KMS-11 (cell line): ENCODE measurements around the gene PCP2.

Source experiments
- H2AFZ ChIP-seq: fragments of 200-600 bp; sonication (generic); 2 replicates; pipeline ENCODE4 v1.6.1; 2016; ENCODE audit warnings: antibody characterized with exemption, mixed run types, low read depth
- H3K27ac ChIP-seq: fragments of 200-600 bp; sonication (generic); 2 replicates; pipeline ENCODE4 v1.6.1; 2016; ENCODE audit warnings: mild to moderate bottlenecking, mixed run types
- H3K27me3 ChIP-seq: fragments of 200-600 bp; sonication (generic); 2 replicates; pipeline ENCODE4 v1.6.1; 2017; ENCODE audit warnings: mild to moderate bottlenecking, low read depth, mixed run types, moderate library complexity; ENCODE audit not compliant: insufficient read depth
- H3K36me3 ChIP-seq: fragments of 200-600 bp; sonication (generic); 2 replicates; pipeline ENCODE4 v1.6.1; 2017; ENCODE audit warnings: mild to moderate bottlenecking, mixed run types; ENCODE audit not compliant: insufficient read depth
- H3K4me1 ChIP-seq: fragments of 200-600 bp; sonication (generic); 2 replicates; pipeline ENCODE4 v1.6.1; 2016; ENCODE audit warnings: mild to moderate bottlenecking, low read depth, mixed run types; ENCODE audit not compliant: poor library complexity, severe bottlenecking
- H3K4me2 ChIP-seq: fragments of 200-600 bp; sonication (generic); 2 replicates; pipeline ENCODE4 v1.7.0; 2016; ENCODE audit warnings: mild to moderate bottlenecking, mixed run types
- H3K4me3 ChIP-seq: fragments of 200-600 bp; sonication (generic); IDR thresholded peaks from 2 replicates; pipeline ENCODE4 v1.6.1; 2017; ENCODE audit warnings: low read depth, low read length, mixed read lengths; ENCODE audit not compliant: insufficient read depth
- H3K79me2 ChIP-seq: fragments of 200-600 bp; sonication (generic); 2 replicates; pipeline ENCODE4 v1.6.1; 2016; ENCODE audit warnings: low read depth, mixed run types; ENCODE audit not compliant: insufficient read depth
- H3K9ac ChIP-seq: fragments of 200-600 bp; sonication (generic); 2 replicates; pipeline ENCODE4 v1.6.1; 2016; ENCODE audit warnings: mild to moderate bottlenecking, mixed run types
- H4K20me1 ChIP-seq: fragments of 200-600 bp; sonication (generic); 2 replicates; pipeline ENCODE4 v1.6.1; 2016; ENCODE audit warnings: mild to moderate bottlenecking, mixed run types; ENCODE audit not compliant: insufficient read depth
- TF ChIP-seq, protein P1 (sequence below): fragments of 200-600 bp; sonication (generic); conservative IDR thresholded peaks from 2 replicates; pipeline ENCODE4 v1.6.1; 2017; ENCODE audit warnings: low read depth, mild to moderate bottlenecking, antibody characterized with exemption, low read length, moderate library complexity, mixed read lengths

PCP2 gene

DNA sequence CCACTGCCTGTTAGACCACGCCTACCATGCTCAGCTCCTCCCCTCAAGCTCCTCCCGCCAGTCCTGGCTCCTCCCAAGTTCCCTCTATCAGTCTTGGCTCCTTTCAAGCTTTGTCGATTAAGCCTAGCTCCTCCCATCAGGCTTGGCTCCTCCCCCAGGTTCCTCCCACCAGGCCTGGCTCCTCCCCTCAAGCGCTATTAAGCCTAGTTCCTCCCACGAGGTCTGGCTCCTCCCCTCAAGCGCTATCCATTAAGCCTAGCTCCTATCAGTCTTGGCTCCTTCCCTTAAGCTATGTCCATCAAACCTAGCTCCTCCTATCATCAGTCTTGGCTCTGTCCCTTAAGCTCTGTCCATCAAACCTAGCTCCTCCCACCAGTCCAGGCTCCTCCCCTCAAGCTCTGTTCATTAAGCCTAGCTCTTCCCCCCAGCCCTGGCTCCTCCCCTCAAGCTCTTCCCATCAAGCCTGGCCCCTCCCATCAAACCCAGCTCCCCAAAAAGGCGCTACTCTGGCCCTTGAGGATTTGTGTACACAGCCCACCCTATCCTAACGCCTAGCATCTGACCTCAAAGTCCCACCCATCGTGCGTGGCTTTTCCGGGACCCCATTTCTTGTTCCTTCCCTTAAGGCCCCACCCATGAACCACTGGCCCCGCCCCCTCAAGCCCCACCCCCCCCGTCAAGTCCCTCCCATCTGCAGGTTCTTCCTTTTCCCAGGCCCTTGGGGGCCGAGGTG, 27.9 kb downstream of the PCP2 start:
- Histone ChIP-seq H4K20me1 (no peaks in the 10 kb centered on the region), H3K9ac (no peak overlapping the region), H2AFZ (no peak overlapping the region), H3K36me3 (no peaks in the 10 kb centered on the region), H3K79me2 (no peaks in the 10 kb centered on the region), H3K4me1 (no peaks in the 10 kb centered on the region), H3K27me3 (no peaks in the 10 kb centered on the region; the same call in 1 of the 2 replicates), H3K27ac (no peak overlapping the region), H3K4me2 (no peak overlapping the region), H3K4me3 (no peak overlapping the region)
- TF ChIP-seq, protein P1, sequence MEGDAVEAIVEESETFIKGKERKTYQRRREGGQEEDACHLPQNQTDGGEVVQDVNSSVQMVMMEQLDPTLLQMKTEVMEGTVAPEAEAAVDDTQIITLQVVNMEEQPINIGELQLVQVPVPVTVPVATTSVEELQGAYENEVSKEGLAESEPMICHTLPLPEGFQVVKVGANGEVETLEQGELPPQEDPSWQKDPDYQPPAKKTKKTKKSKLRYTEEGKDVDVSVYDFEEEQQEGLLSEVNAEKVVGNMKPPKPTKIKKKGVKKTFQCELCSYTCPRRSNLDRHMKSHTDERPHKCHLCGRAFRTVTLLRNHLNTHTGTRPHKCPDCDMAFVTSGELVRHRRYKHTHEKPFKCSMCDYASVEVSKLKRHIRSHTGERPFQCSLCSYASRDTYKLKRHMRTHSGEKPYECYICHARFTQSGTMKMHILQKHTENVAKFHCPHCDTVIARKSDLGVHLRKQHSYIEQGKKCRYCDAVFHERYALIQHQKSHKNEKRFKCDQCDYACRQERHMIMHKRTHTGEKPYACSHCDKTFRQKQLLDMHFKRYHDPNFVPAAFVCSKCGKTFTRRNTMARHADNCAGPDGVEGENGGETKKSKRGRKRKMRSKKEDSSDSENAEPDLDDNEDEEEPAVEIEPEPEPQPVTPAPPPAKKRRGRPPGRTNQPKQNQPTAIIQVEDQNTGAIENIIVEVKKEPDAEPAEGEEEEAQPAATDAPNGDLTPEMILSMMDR: no peak

DNA sequence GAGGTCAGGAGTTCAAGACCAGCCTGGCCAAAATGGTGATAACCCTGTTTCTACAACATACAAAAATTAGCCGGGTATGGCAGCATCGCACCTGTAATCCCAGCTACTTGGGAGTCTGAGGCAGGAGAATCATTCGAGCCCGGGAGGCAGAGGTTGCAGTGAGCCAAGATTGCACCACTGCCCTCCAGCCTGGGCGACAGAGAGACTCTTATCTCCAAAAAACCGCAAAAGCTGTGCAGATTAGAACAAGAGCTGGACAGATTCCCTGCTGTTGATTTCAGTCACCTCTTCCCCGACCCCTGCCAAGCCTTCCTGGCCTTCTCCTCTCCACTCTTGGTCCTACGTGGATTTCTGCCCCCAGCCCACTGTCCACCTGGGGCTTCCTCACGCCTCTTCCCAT, 29.6 kb downstream of the PCP2 start:
- H3K4me3 ChIP-seq: no peak overlapping the region
- H3K4me1 ChIP-seq: no peaks in the 10 kb centered on the region
- H4K20me1 ChIP-seq: no peaks in the 10 kb centered on the region
- no peak overlapping the region for H3K9ac ChIP-seq
- no peaks in the 10 kb centered on the region; the same call in 1 of the 2 replicates for H3K27me3 ChIP-seq
- no peak overlapping the region for H3K27ac ChIP-seq
- H2AFZ ChIP-seq: no peak overlapping the region
- H3K79me2 ChIP-seq: no peaks in the 10 kb centered on the region
- no peaks in the 10 kb centered on the region for H3K36me3 ChIP-seq
- H3K4me2 ChIP-seq: no peak overlapping the region
- TF ChIP-seq, protein P1: no peak

DNA sequence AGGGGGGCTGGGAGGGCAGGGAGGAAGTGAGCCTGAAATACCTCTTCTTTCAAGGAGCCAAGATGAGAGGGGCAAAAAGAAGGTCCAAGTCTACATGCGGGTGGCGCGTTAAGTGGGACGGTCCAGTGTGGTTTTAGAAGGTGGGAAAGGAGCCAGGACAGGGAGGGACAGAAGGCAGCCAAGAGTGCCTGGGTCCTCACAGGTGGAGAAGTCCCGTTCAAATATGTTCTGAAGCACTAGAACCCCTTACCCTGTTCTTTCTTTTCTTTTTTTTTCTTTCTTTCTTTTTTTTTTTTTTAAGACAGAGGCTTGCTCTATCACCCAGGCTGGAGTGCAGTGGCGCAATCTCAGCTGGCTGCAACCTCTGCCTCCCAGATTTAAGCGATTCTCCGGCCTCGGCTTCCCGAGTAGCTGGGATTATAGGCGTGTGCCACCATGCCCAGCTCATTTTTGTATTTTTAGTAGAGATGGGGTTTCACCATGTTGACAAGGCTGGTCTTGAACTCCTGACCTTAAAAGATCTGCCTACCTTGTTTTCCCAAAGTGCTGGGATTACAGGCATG, 30.5 kb downstream of the PCP2 start:
- H3K9ac ChIP-seq: no peak overlapping the region
- no peak overlapping the region for H3K4me2 ChIP-seq
- no peaks in the 10 kb centered on the region for H3K79me2 ChIP-seq
- no peaks in the 10 kb centered on the region; the same call in 1 of the 2 replicates for H3K27me3 ChIP-seq
- H2AFZ ChIP-seq: no peak overlapping the region
- H3K4me1 ChIP-seq: no peaks in the 10 kb centered on the region
- H3K4me3 ChIP-seq: no peak overlapping the region
- H3K36me3 ChIP-seq: no peaks in the 10 kb centered on the region
- no peaks in the 10 kb centered on the region for H4K20me1 ChIP-seq
- H3K27ac ChIP-seq: no peak overlapping the region
- TF ChIP-seq, protein P1: no peak

DNA sequence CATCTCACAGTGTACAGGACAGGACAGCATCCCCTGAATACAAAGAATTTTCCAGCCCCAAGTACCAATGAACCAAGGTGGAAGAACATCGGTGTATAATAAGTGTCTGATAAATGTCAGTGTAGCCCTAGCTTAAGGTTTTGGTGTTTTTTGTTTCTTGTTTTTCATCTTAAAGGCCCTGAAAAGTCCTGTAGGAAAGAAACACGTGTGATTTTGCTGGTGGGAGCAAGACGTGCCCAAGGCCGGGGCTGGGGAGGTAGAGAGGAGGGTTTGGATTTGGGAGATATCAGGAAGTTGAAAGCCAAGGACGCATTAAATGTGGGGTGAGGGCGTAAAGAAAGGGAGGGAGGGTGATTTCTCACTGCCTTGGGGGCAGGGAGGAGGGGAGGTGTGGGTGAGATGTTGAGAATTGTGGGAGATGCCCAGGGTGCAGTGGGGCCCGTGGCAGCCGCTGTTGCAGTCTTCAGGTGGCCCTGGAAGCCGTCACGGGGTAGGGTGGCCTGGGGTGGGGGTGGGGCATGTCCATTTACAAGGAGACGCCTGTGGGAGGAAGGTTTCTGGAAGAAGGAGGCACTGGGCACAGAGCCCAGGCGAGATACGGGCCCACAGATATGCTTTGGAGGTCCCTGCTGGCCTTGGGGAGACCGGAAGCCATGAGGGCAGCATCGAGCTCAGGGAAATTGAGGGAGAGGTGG, 31.1 kb downstream of the PCP2 start:
- H2AFZ ChIP-seq: no peak overlapping the region
- no peak overlapping the region for H3K4me3 ChIP-seq
- H3K4me2 ChIP-seq: no peak overlapping the region
- no peaks in the 10 kb centered on the region for H3K36me3 ChIP-seq
- H3K27ac ChIP-seq: no peak overlapping the region
- H3K27me3 ChIP-seq: peaks cover 2% of the 10 kb centered on the region; the same call in 1 of the 2 replicates
- TF ChIP-seq, protein P1: no peak
- no peaks in the 10 kb centered on the region for H3K4me1 ChIP-seq
- no peak overlapping the region for H3K9ac ChIP-seq
- H3K79me2 ChIP-seq: no peaks in the 10 kb centered on the region
- no peaks in the 10 kb centered on the region for H4K20me1 ChIP-seq
